ENCODE measurements around the gene DEFB115.
A peak's percentile ranks its signal among the peaks of the same experiment; 100 is the strongest.
"Not testable (repeated sequence)": the region's sequence is repeated elsewhere in the genome, so short reads cannot be mapped to it uniquely, and the experiment has no call there.

The DEFB115 gene

DNA sequence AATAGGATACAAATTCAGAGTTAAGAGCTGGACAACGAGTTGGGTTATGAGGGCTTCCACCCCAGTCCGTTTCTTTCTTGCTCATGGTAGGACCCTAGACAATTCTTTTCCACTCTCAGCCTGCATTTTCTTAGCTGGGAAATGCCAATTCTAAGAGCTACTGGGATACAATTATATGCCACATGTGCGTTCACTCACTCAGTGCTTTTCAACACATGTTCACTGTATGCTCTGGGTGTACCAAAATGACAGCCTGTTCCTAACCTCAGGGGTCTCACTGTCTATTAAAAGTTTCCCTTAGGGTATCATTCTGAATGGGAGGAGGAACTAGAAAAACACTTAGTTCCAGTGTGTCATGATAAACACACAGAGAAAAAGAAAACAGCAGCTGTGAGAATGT is 505 bp upstream of the DEFB115 start:
- no peaks in the 10 kb centered on the region for H3K9me3 ChIP-seq (ENCODE audit: insufficient read depth, low read length)
- TF ChIP-seq, protein P1, sequence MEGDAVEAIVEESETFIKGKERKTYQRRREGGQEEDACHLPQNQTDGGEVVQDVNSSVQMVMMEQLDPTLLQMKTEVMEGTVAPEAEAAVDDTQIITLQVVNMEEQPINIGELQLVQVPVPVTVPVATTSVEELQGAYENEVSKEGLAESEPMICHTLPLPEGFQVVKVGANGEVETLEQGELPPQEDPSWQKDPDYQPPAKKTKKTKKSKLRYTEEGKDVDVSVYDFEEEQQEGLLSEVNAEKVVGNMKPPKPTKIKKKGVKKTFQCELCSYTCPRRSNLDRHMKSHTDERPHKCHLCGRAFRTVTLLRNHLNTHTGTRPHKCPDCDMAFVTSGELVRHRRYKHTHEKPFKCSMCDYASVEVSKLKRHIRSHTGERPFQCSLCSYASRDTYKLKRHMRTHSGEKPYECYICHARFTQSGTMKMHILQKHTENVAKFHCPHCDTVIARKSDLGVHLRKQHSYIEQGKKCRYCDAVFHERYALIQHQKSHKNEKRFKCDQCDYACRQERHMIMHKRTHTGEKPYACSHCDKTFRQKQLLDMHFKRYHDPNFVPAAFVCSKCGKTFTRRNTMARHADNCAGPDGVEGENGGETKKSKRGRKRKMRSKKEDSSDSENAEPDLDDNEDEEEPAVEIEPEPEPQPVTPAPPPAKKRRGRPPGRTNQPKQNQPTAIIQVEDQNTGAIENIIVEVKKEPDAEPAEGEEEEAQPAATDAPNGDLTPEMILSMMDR (IDR thresholded peaks at IDR 0.05; ENCODE audit: low read depth, low read length), result no peak
- TF ChIP-seq EZH2phosphoT487 (IDR thresholded peaks at IDR 0.05; ENCODE audit: low read depth), result no peak

DNA sequence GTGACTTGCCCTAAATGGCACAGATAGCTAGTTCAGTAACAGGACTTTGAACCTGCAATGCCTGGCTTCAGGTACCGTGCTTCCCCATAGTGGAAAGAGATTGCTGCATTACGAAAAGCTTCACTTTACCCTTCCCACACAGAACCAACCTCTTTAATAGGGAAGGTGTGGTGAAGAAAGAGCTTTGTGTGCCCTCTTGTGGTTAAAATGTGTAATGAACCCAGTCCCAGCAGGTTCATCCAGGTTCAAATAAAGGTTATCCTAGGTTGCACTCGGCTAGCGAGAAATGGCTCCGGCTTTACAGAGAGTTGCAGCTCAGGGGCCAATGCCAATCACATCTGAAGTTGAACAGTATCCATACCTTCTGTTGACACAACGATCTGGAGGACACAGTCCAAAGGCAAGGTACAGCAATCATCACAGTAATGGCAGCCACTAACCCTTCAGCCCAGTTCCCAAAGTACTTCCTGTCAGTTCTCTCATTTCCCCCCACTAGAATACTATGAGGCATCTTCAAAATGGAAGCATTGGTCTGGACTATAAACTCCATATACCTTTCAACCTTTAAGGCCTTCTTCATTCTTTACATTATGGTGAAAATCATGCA is 3.0 kb downstream of the DEFB115 start:
- H3K9me3 ChIP-seq (ENCODE audit: insufficient read depth, low read length), result no peaks in the 10 kb centered on the region

More for the DNA sequence above, 505 bp upstream of the DEFB115 start:
- Histone ChIP-seq H3K4me1 (ENCODE audit: low read length) (no peaks in the 10 kb centered on the region), H3K4me3 (ENCODE audit: low read length) (no peak overlapping the region), H3K36me3 (replicated peaks; ENCODE audit: low read depth, low read length) (no peaks in the 10 kb centered on the region), H2AFZ (ENCODE audit: low read depth, low read length) (no peak overlapping the region), H3K9ac (ENCODE audit: low read length) (no peak overlapping the region), H3K27me3 (ENCODE audit: low read depth, low read length) (no peaks in the 10 kb centered on the region), H3K79me2 (ENCODE audit: low read length) (no peaks in the 10 kb centered on the region), H4K20me1 (ENCODE audit: insufficient read depth, low read length) (no peaks in the 10 kb centered on the region), H3K27ac (ENCODE audit: low read length) (no peak overlapping the region), H3K4me2 (ENCODE audit: low read length) (no peak overlapping the region)

GRCh38 chr20:31274441-31274840 is 17.0 kb downstream of the DEFB115 start:
- no peaks in the 10 kb centered on the region for H3K79me2 ChIP-seq (ENCODE audit: low read length)
- no peaks in the 10 kb centered on the region for H3K4me1 ChIP-seq (ENCODE audit: low read length)
- H4K20me1 ChIP-seq (ENCODE audit: insufficient read depth, low read length), result no peaks in the 10 kb centered on the region
- H3K27ac ChIP-seq (ENCODE audit: low read length), result no peak overlapping the region
- no peak overlapping the region for H2AFZ ChIP-seq (ENCODE audit: low read depth, low read length)
- H3K4me3 ChIP-seq (ENCODE audit: low read length), result no peak overlapping the region
- H3K9me3 ChIP-seq (ENCODE audit: insufficient read depth, low read length), result peaks cover 9% of the 10 kb centered on the region
- H3K4me2 ChIP-seq (ENCODE audit: low read length), result no peak overlapping the region
- TF ChIP-seq, protein P1 (IDR thresholded peaks at IDR 0.05; ENCODE audit: low read depth, low read length), result no peak
- no peak for TF ChIP-seq EZH2phosphoT487 (IDR thresholded peaks at IDR 0.05; ENCODE audit: low read depth)
- no peaks in the 10 kb centered on the region for H3K36me3 ChIP-seq (replicated peaks; ENCODE audit: low read depth, low read length)
- H3K27me3 ChIP-seq (ENCODE audit: low read depth, low read length), result no peaks in the 10 kb centered on the region
- no peak overlapping the region for H3K9ac ChIP-seq (ENCODE audit: low read length)

More for the DNA sequence above, 3.0 kb downstream of the DEFB115 start:
- Histone ChIP-seq H4K20me1 (ENCODE audit: insufficient read depth, low read length) (no peaks in the 10 kb centered on the region), H3K4me3 (ENCODE audit: low read length) (no peak overlapping the region), H2AFZ (ENCODE audit: low read depth, low read length) (no peak overlapping the region), H3K27me3 (ENCODE audit: low read depth, low read length) (no peaks in the 10 kb centered on the region), H3K9ac (ENCODE audit: low read length) (no peak overlapping the region), H3K27ac (ENCODE audit: low read length) (no peak overlapping the region), H3K79me2 (ENCODE audit: low read length) (no peaks in the 10 kb centered on the region), H3K4me1 (ENCODE audit: low read length) (no peaks in the 10 kb centered on the region), H3K36me3 (replicated peaks; ENCODE audit: low read depth, low read length) (no peaks in the 10 kb centered on the region), H3K4me2 (ENCODE audit: low read length) (no peak overlapping the region)
- TF ChIP-seq EZH2phosphoT487 (IDR thresholded peaks at IDR 0.05; ENCODE audit: low read depth), result no peak
- TF ChIP-seq, protein P1 (IDR thresholded peaks at IDR 0.05; ENCODE audit: low read depth, low read length), result peak; percentile 69

DNA sequence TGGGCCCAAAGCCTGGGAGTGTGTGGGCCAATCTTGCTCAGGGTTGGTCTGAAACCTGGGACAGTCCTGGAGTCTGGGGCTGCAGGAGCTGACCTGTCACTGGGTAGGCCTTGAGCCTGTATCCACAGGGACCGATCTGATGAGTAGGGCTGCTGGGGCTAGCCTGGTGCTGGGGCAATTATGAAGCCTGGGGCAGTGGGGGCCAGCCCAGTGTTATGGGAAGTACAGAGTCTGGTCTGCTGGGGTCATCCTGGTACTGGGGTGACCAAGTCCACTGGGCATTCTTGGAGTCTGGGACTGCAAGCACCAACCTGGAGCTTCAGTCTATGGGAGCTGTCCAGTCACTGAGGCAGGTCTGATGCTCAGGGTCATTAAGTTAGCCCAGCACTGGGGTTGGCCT is 20.7 kb downstream of the DEFB115 start:
- Histone ChIP-seq H3K79me2 (ENCODE audit: low read length) (no peaks in the 10 kb centered on the region), H3K4me2 (ENCODE audit: low read length) (no peak overlapping the region), H3K4me3 (ENCODE audit: low read length) (no peak overlapping the region), H4K20me1 (ENCODE audit: insufficient read depth, low read length) (no peaks in the 10 kb centered on the region), H2AFZ (ENCODE audit: low read depth, low read length) (no peak overlapping the region), H3K36me3 (replicated peaks; ENCODE audit: low read depth, low read length) (no peaks in the 10 kb centered on the region), H3K27ac (ENCODE audit: low read length) (no peak overlapping the region), H3K27me3 (ENCODE audit: low read depth, low read length) (no peaks in the 10 kb centered on the region), H3K9ac (ENCODE audit: low read length) (no peak overlapping the region), H3K4me1 (ENCODE audit: low read length) (no peaks in the 10 kb centered on the region), H3K9me3 (ENCODE audit: insufficient read depth, low read length) (peaks cover 3% of the 10 kb centered on the region; the same call in 1 of the 2 replicates)
- TF ChIP-seq EZH2phosphoT487 (IDR thresholded peaks at IDR 0.05; ENCODE audit: low read depth), result no peak
- TF ChIP-seq, protein P1 (IDR thresholded peaks at IDR 0.05; ENCODE audit: low read depth, low read length), result no peak

GRCh38 chr20:31284964-31285363 is 27.5 kb downstream of the DEFB115 start:
- H3K27ac ChIP-seq (ENCODE audit: low read length); H4K20me1 ChIP-seq (ENCODE audit: insufficient read depth, low read length); H3K4me1 ChIP-seq (ENCODE audit: low read length); H2AFZ ChIP-seq (ENCODE audit: low read depth, low read length); H3K36me3 ChIP-seq (replicated peaks; ENCODE audit: low read depth, low read length); H3K9me3 ChIP-seq (ENCODE audit: insufficient read depth, low read length); H3K79me2 ChIP-seq (ENCODE audit: low read length); H3K9ac ChIP-seq (ENCODE audit: low read length); H3K4me3 ChIP-seq (ENCODE audit: low read length); H3K27me3 ChIP-seq (ENCODE audit: low read depth, low read length); H3K4me2 ChIP-seq (ENCODE audit: low read length): not testable (repeated sequence)

Data from OCI-LY3 (cell line).